Left cardiac atrium (tissue), 4 donors: ENCODE measurements around the gene ZFP62. TPM values are rescaled to one million over a fixed set of nuclear protein-coding genes. Genes with fewer than 3 reads are reported as not detected.
A peak's percentile ranks its signal among the peaks of the same experiment; 100 is the strongest.

Source experiments
- ATAC-seq, 2 donors: fragments of 200-7000 bp; cut with Tn5 transposase; one replicate each; pipeline ENCODE4 v1.9.1; 2020; ENCODE audit warnings: mild to moderate bottlenecking in 2 of 2, moderate library complexity in 2 of 2
- DNase-seq: peaks from one replicate; pipeline ENCODE4 v3.0.0-alpha.2; 2020
- intact Hi-C, 2 donors: fragments of 100-400 bp; cut with DNase I; formaldehyde crosslinking; loops; one replicate each; pipeline versions ENCODE4 v1.14.1 to v1.15.1; 2022 to 2023
- total RNA-seq, 2 donors: library from RNA; stranded (reverse); fragmentation: NEBNext Ultra II Directional; extraction: Animal tissue kit (Norgen Biotek cat#: 25700); gene quantifications; one replicate each; pipeline ENCODE4 v1.2.1, GENCODE V29; 2021
- donor health status: DM: no; HTN: yes; CAD: no.
- donor health status: DM: no; HTN: yes; CAD: no; lungs with severe emphysema.
- donor health status: DM: yes; HTN: yes; CAD: no.
- donor health status: Dilated cardiomyopathy.

Gene ZFP62
- total RNA-seq, 2 donors from 2014 or later, result 14.4 to 16.8 TPM

- DNase-seq (no peak), ATAC-seq (no peak)
- intact Hi-C loops, result loop anchor here in 1 of 2 donors (5.0 kb wide), 1 partner anchor 88 kb away; no protein-coding TSS in a partner anchor
Observed at GRCh38 chr5:180870276-180871068, 9.4 kb upstream of the ZFP62 start.

- ATAC-seq, result peak in 1 of 2 donors; percentile 51
- intact Hi-C loops, result loop anchor here (5.0 to 10.0 kb wide), 2 partner anchors 85 to 288 kb away; no protein-coding TSS in a partner anchor
- DNase-seq, result no peak
Observed at GRCh38 chr5:180869587-180869986, 8.5 kb upstream of the ZFP62 start.

GRCh38 chr5:180868960-180869359, 7.9 kb upstream of the ZFP62 start:
- DNase-seq (peak; percentile 85), ATAC-seq (peak; percentile 76 to 80)
- intact Hi-C loops, result loop anchor here (5.0 to 10.0 kb wide), 2 partner anchors 84 to 288 kb away; no protein-coding TSS in a partner anchor

- no peak for DNase-seq
- intact Hi-C loops, result loop anchor here (5.0 to 10.0 kb wide), 2 partner anchors 82 to 290 kb away; no protein-coding TSS in a partner anchor
- no peak for ATAC-seq
Observed at GRCh38 chr5:180866985-180867384, 5.9 kb upstream of the ZFP62 start.

GRCh38 chr5:180865981-180866695, 5.1 kb upstream of the ZFP62 start:
- DNase-seq (no peak), ATAC-seq (no peak)
- intact Hi-C loops, result loop anchor here (5.0 to 10.0 kb wide), 2 partner anchors 81 to 291 kb away; no protein-coding TSS in a partner anchor

- no peak for DNase-seq
- no peak for ATAC-seq
- intact Hi-C loops, result loop anchor here (5.0 to 10.0 kb wide), 2 partner anchors 75 to 78 kb away; no protein-coding TSS in a partner anchor
Observed at GRCh38 chr5:180862645-180863044, 1.6 kb upstream of the ZFP62 start.

- intact Hi-C loops, result loop anchor here (5.0 to 10.0 kb wide), 2 partner anchors 73 to 76 kb away; no protein-coding TSS in a partner anchor
- DNase-seq (no peak), ATAC-seq (peak; percentile 42 to 59)
Observed at GRCh38 chr5:180860273-180860886, 696 bp downstream of the ZFP62 start.

GRCh38 chr5:180858586-180858985, 2.5 kb downstream of the ZFP62 start:
- no peak for ATAC-seq
- DNase-seq, result no peak
- intact Hi-C loops, result loop anchor here in 1 of 2 donors (5.0 kb wide), 1 partner anchor 41 kb away; no protein-coding TSS in a partner anchor

GRCh38 chr5:180853848-180854176, 7.3 kb downstream of the ZFP62 start:
- no peak for ATAC-seq
- DNase-seq, result no peak
- intact Hi-C loops, result no loop called here

- intact Hi-C loops, result no loop called here
- no peak for DNase-seq
- no peak for ATAC-seq
Observed at GRCh38 chr5:180853121-180853847, 7.8 kb downstream of the ZFP62 start.

GRCh38 chr5:180852495-180852894, 8.6 kb downstream of the ZFP62 start:
- intact Hi-C loops, result no loop called here
- ATAC-seq (no peak), DNase-seq (no peak)

- no peak for DNase-seq
- intact Hi-C loops, result no loop called here
- no peak for ATAC-seq
Observed at GRCh38 chr5:180850434-180851078, 10.5 kb downstream of the ZFP62 start.

GRCh38 chr5:180849827-180850226, 11.2 kb downstream of the ZFP62 start:
- DNase-seq (no peak), ATAC-seq (no peak)
- intact Hi-C loops, result no loop called here

- intact Hi-C loops, result no loop called here
- no peak for DNase-seq
- no peak for ATAC-seq
Observed at GRCh38 chr5:180848878-180849277, 12.2 kb downstream of the ZFP62 start.

GRCh38 chr5:180848265-180848664, 12.8 kb downstream of the ZFP62 start:
- DNase-seq (no peak), ATAC-seq (no peak)
- intact Hi-C loops, result no loop called here

GRCh38 chr5:180847026-180847425, 14.1 kb downstream of the ZFP62 start:
- intact Hi-C loops, result no loop called here
- ATAC-seq, result no peak

GRCh38 chr5:180844858-180845257, 16.2 kb downstream of the ZFP62 start:
- DNase-seq (no peak), ATAC-seq (no peak)
- intact Hi-C loops, result no loop called here

More at GRCh38 chr5:180847026-180847425, 14.1 kb downstream of the ZFP62 start:
- no peak for DNase-seq

- intact Hi-C loops, result no loop called here
- DNase-seq (no peak), ATAC-seq (no peak)
Observed at GRCh38 chr5:180844432-180844831, 16.6 kb downstream of the ZFP62 start.
